WI38 (cell line): ENCODE measurements around the gene TNFRSF13B.
"Not testable (repeated sequence)": the region's sequence is repeated elsewhere in the genome, so short reads cannot be mapped to it uniquely, and the experiment has no call there.

Experiments
- H3K4me3 ChIP-seq: 2 replicates; pipeline ENCODE4 v1.5.1; 2011; ENCODE audit warnings: low read depth, mild to moderate bottlenecking, control low read depth, low read length
- CTCF ChIP-seq: IDR thresholded peaks from 2 replicates; pipeline ENCODE4 v1.5.1; 2012; ENCODE audit warnings: low read depth, mild to moderate bottlenecking, control low read depth, low read length

The TNFRSF13B gene

GRCh38 chr17:16909472-16910246, 62.3 kb downstream of the TNFRSF13B start:
- TF ChIP-seq CTCF = no peak
- no peak overlapping the region for H3K4me3 ChIP-seq

- TF ChIP-seq CTCF = no peak
- no peak overlapping the region for H3K4me3 ChIP-seq
Observed at GRCh38 chr17:16908273-16908672, 63.6 kb downstream of the TNFRSF13B start.

- H3K4me3 ChIP-seq = no peak overlapping the region
- no peak for TF ChIP-seq CTCF
Observed at GRCh38 chr17:16906680-16907079, 65.2 kb downstream of the TNFRSF13B start.

GRCh38 chr17:16905593-16906191, 66.2 kb downstream of the TNFRSF13B start:
- H3K4me3 ChIP-seq = no peak overlapping the region
- no peak for TF ChIP-seq CTCF

DNA sequence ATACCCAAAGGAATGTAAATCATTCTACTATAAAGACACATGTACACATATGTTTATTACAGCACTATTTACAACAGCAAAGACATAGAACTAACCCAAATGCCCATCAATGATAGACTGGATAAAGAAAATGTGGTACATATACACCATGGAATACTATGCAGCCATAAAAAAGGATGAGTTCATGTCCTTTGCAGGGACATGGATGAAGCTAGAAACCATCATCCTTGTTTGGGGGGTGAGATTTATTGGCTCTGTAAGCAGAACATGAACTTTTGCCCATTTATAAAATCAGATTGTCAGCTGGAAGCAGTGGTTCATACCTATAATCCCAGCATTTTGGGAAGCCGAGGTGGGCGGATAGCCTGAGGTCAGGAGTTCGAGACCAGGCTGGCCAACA, 68.8 kb downstream of the TNFRSF13B start:
- not testable (repeated sequence) for H3K4me3 ChIP-seq

- H3K4me3 ChIP-seq = no peak overlapping the region
- TF ChIP-seq CTCF = no peak
Observed at GRCh38 chr17:16900288-16900882, 71.5 kb downstream of the TNFRSF13B start.

DNA sequence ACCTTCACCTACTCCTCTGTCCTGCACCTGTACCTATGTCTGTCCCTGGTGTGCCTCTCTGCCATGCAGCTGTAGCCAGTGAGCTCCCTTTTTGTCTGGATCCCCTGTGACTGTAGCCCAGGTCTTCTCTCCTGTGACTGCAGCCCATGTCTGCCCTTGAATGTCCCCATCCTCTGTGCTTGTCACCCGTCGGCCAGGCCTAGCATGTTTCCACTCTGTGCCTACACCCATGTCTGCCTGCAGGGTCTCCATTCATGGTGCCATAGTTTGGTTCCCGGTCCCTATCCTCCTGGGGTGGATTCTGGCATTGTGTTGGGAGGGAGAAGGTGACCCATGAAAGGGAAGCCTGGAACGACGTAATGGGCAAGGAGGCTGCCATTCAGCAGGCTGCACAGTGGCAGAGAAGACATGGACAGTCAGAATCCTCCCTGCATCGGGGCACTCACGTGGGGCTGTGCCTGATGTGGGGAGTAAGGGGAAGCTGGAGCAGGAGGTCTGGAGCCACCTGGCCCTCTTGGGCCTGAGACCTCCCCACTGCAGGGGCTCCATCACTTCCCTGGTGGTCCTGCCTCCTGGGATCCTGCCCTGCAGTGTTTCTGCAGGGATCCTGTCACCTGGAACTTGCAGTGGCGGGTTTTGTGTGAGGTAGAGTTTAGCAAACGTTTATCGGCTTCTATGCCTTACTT, 74.6 kb downstream of the TNFRSF13B start:
- not testable (repeated sequence) for H3K4me3 ChIP-seq

DNA sequence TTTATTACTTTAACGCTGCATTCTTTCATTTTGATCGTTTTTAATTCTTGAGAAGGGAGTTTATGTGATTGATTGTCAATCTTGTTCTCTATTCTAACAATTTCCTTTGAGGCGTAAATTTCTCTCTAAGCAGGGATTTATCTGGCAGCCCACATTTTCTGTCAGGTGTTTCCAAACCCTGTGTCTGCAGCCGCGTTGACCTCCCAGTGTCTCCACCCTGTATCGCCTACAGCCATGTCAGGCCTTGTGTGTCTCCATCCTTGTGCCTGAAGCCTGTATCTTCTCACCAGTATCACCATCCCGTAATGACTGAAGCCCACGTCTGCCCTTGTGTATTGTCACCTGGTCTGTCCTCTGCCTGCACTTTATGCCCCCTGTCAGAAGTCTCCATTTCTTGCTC, 75.7 kb downstream of the TNFRSF13B start:
- not testable (repeated sequence) for H3K4me3 ChIP-seq

GRCh38 chr17:16893527-16893926, 78.4 kb downstream of the TNFRSF13B start:
- H3K4me3 ChIP-seq = not testable (repeated sequence)

- not testable (repeated sequence) for H3K4me3 ChIP-seq
Observed at GRCh38 chr17:16892876-16893454, 79.0 kb downstream of the TNFRSF13B start.
